ENCODE measurements around the gene SCEL. TPM values are rescaled to one million over a fixed set of nuclear protein-coding genes. Genes with fewer than 3 reads are reported as not detected.

Gene SCEL
- total RNA-seq, 1 donor from 2014 or later = not detected

DNA sequence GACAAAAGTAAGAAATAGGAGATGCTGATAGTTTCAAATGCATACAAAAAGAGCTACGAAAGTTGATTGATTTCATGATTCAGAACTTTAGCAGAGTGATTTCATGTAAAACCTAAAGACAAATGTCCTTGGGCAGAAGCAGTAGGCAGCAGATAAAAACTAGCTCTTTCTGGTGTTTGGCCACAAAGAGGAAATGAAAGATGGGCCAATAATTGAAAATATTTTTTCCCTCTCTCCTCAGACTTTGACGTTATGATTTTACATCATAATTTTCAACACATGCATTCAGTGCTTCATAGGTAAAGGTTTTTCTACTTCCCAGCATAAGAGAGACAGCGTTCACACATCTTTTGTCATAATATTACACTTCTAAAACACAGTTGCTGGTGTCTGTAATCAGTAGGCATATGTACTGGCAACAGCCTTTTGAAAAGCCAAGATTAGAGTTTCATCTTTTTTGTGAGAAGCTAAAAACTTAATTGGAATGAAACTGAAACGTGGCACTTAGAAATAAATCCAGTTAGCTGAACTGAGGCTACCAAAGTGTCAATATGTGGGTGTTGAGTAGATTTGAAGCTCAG is 9.3 kb downstream of the SCEL start:
- Mint-ChIP-seq H3K9me3 (ENCODE audit: unreplicated experiment) (no peaks in the 10 kb centered on the region), H3K4me1 (ENCODE audit: unreplicated experiment) (no peaks in the 10 kb centered on the region), H3K27ac (ENCODE audit: unreplicated experiment) (no peak overlapping the region), H3K4me3 (ENCODE audit: unreplicated experiment) (no peak overlapping the region), H3K36me3 (ENCODE audit: unreplicated experiment) (no peaks in the 10 kb centered on the region), H3K27me3 (ENCODE audit: unreplicated experiment) (peaks cover 4% of the 10 kb centered on the region)
- TF ChIP-seq, protein P1, sequence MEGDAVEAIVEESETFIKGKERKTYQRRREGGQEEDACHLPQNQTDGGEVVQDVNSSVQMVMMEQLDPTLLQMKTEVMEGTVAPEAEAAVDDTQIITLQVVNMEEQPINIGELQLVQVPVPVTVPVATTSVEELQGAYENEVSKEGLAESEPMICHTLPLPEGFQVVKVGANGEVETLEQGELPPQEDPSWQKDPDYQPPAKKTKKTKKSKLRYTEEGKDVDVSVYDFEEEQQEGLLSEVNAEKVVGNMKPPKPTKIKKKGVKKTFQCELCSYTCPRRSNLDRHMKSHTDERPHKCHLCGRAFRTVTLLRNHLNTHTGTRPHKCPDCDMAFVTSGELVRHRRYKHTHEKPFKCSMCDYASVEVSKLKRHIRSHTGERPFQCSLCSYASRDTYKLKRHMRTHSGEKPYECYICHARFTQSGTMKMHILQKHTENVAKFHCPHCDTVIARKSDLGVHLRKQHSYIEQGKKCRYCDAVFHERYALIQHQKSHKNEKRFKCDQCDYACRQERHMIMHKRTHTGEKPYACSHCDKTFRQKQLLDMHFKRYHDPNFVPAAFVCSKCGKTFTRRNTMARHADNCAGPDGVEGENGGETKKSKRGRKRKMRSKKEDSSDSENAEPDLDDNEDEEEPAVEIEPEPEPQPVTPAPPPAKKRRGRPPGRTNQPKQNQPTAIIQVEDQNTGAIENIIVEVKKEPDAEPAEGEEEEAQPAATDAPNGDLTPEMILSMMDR (IDR thresholded peaks at IDR 0.05) = no peak
- DNase-seq (ENCODE audit: extremely low spot score, unreplicated experiment) = no peak

GRCh38 chr13:77545626-77546412 is 10.3 kb downstream of the SCEL start:
- Mint-ChIP-seq H3K36me3 (ENCODE audit: unreplicated experiment) (no peaks in the 10 kb centered on the region), H3K4me3 (ENCODE audit: unreplicated experiment) (no peak overlapping the region), H3K27ac (ENCODE audit: unreplicated experiment) (no peak overlapping the region), H3K9me3 (ENCODE audit: unreplicated experiment) (no peaks in the 10 kb centered on the region), H3K27me3 (ENCODE audit: unreplicated experiment) (no peaks in the 10 kb centered on the region), H3K4me1 (ENCODE audit: unreplicated experiment) (no peaks in the 10 kb centered on the region)
- no peak for DNase-seq (ENCODE audit: extremely low spot score, unreplicated experiment)
- TF ChIP-seq, protein P1 (IDR thresholded peaks at IDR 0.05) = no peak

- Mint-ChIP-seq H3K4me1 (ENCODE audit: unreplicated experiment) (no peaks in the 10 kb centered on the region), H3K4me3 (ENCODE audit: unreplicated experiment) (no peak overlapping the region), H3K27me3 (ENCODE audit: unreplicated experiment) (no peaks in the 10 kb centered on the region), H3K9me3 (ENCODE audit: unreplicated experiment) (no peaks in the 10 kb centered on the region), H3K36me3 (ENCODE audit: unreplicated experiment) (no peaks in the 10 kb centered on the region), H3K27ac (ENCODE audit: unreplicated experiment) (no peak overlapping the region)
- no peak for DNase-seq (ENCODE audit: extremely low spot score, unreplicated experiment)
- TF ChIP-seq, protein P1 (IDR thresholded peaks at IDR 0.05) = no peak
Measured at GRCh38 chr13:77548095-77548494, 12.6 kb downstream of the SCEL start.

GRCh38 chr13:77548594-77548993 is 13.1 kb downstream of the SCEL start:
- no peak overlapping the region for H3K4me3 Mint-ChIP-seq (ENCODE audit: unreplicated experiment)
- H3K9me3 Mint-ChIP-seq (ENCODE audit: unreplicated experiment) = no peaks in the 10 kb centered on the region
- DNase-seq (ENCODE audit: extremely low spot score, unreplicated experiment) = no peak
- no peaks in the 10 kb centered on the region for H3K4me1 Mint-ChIP-seq (ENCODE audit: unreplicated experiment)
- H3K36me3 Mint-ChIP-seq (ENCODE audit: unreplicated experiment) = no peaks in the 10 kb centered on the region
- TF ChIP-seq, protein P1 (IDR thresholded peaks at IDR 0.05) = no peak
- H3K27me3 Mint-ChIP-seq (ENCODE audit: unreplicated experiment) = no peaks in the 10 kb centered on the region
- no peak overlapping the region for H3K27ac Mint-ChIP-seq (ENCODE audit: unreplicated experiment)

DNA sequence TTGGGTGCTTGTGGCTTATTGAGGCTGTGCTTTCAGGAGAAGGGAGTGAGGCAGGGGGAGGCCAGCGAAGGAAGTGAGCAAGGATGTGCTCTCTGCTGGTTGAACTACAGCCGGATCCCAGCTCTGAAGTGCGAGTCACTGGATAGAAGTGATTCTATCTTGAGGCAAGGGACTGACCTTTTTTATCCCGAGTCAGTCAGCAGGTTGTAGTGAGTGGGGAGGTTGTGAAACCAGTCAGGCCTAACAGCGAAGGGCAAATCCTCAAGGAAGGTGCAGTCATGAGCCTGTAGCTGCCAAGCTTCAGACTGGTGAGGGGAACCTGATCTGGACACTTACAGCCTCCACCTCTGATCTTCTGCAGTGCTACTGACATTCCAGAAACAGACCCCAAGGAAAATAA is 18.6 kb downstream of the SCEL start:
- peaks cover 8% of the 10 kb centered on the region for H3K27me3 Mint-ChIP-seq (ENCODE audit: unreplicated experiment)

More for the DNA sequence above, 18.6 kb downstream of the SCEL start:
- H3K27ac Mint-ChIP-seq (ENCODE audit: unreplicated experiment) = no peak overlapping the region
- H3K36me3 Mint-ChIP-seq (ENCODE audit: unreplicated experiment) = no peaks in the 10 kb centered on the region
- no peaks in the 10 kb centered on the region for H3K4me1 Mint-ChIP-seq (ENCODE audit: unreplicated experiment)
- TF ChIP-seq, protein P1 (IDR thresholded peaks at IDR 0.05) = no peak
- H3K4me3 Mint-ChIP-seq (ENCODE audit: unreplicated experiment) = no peak overlapping the region
- no peak for DNase-seq (ENCODE audit: extremely low spot score, unreplicated experiment)
- H3K9me3 Mint-ChIP-seq (ENCODE audit: unreplicated experiment) = no peaks in the 10 kb centered on the region
